ENCODE measurements around the gene RNLS. TPM values are rescaled to one million over a fixed set of nuclear protein-coding genes. Genes with fewer than 3 reads are reported as not detected.

Gene RNLS
- polyA plus RNA-seq, 3 donors: 3.3 to 3.9 (median 3.7) TPM

GRCh38 chr10:88293651-88294230 lies 289.4 kb downstream of the RNLS start:
- Histone ChIP-seq H3K4me3 (replicated peaks in 1 of 3; ENCODE audit: low read depth in 2 of 3, low read length in 3 of 3) (no peak overlapping the region), H3K9me3 (replicated peaks in 1 of 2; ENCODE audit: control insufficient read depth in 1 of 2, insufficient read depth in 1 of 2, low read length in 2 of 2) (no peaks in the 10 kb centered on the region), H2AFZ (ENCODE audit: insufficient read depth, low read depth, low read length, poor library complexity, severe bottlenecking) (no peak overlapping the region), H4K20me1 (ENCODE audit: insufficient read depth, low read length) (no peaks in the 10 kb centered on the region), H3K4me2 (replicated peaks; ENCODE audit: extremely low read depth, low read length, poor library complexity, severe bottlenecking) (no peak overlapping the region), H3K27me3 (ENCODE audit: control insufficient read depth in 2 of 2, insufficient read depth in 2 of 2, low read length in 2 of 2) (no peaks in the 10 kb centered on the region), H3K27ac (ENCODE audit: low read depth in 1 of 2, low read length in 2 of 2) (no peak overlapping the region), H3K9ac (ENCODE audit: insufficient read depth, low read length, poor library complexity, severe bottlenecking) (no peak overlapping the region), H3K36me3 (replicated peaks in 1 of 2; ENCODE audit: control insufficient read depth in 1 of 2, insufficient read depth in 2 of 2, low read length in 2 of 2) (no peaks in the 10 kb centered on the region), H3K4me1 (ENCODE audit: control insufficient read depth in 1 of 2, insufficient read depth in 2 of 2, low read length in 2 of 2) (peaks cover 0 to 5% of the 10 kb centered on the region in 2 donors), H3K79me2 (ENCODE audit: insufficient read depth, low read length) (no peaks in the 10 kb centered on the region)
- Mint-ChIP-seq H3K36me3 (no peaks in the 10 kb centered on the region), H3K4me1 (peaks cover 5% of the 10 kb centered on the region), H3K4me3 (no peak overlapping the region), H3K9me3 (peaks cover 0 to 2% (median 0%) of the 10 kb centered on the region in 7 donors), H3K27me3 (ENCODE audit: low read depth in 3 of 3) (no peaks in the 10 kb centered on the region), H3K27ac (no peak overlapping the region)
- DNase-seq: no peak
- WGBS (ENCODE audit: insufficient coverage): no CpG with 5 or more reads among the region's 3 CpGs
- TF ChIP-seq, protein P1, sequence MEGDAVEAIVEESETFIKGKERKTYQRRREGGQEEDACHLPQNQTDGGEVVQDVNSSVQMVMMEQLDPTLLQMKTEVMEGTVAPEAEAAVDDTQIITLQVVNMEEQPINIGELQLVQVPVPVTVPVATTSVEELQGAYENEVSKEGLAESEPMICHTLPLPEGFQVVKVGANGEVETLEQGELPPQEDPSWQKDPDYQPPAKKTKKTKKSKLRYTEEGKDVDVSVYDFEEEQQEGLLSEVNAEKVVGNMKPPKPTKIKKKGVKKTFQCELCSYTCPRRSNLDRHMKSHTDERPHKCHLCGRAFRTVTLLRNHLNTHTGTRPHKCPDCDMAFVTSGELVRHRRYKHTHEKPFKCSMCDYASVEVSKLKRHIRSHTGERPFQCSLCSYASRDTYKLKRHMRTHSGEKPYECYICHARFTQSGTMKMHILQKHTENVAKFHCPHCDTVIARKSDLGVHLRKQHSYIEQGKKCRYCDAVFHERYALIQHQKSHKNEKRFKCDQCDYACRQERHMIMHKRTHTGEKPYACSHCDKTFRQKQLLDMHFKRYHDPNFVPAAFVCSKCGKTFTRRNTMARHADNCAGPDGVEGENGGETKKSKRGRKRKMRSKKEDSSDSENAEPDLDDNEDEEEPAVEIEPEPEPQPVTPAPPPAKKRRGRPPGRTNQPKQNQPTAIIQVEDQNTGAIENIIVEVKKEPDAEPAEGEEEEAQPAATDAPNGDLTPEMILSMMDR (IDR thresholded peaks at IDR 0.05): no peak
- intact Hi-C loops (cut with micrococcal nuclease): no loop called here

DNA sequence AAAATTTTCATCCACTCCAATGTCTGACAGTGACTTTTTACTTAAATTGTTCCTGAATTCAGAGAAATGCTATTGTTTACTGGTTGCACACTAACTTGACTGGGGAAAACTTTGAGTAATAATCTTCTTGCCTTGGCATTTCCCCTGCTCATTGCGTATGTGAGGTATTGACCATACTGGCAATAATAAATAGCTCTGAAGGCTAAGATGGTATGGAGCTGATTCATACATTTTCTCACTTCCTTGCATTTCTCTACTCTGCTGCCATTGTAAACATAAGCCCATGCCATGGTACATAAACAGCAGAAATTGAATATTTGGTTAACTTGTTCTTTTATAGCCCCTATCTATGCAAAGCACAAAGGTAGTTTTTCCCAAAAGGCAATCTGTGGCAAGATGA lies 290.0 kb downstream of the RNLS start:
- Histone ChIP-seq H3K4me2 (replicated peaks; ENCODE audit: extremely low read depth, low read length, poor library complexity, severe bottlenecking) (no peak overlapping the region), H3K79me2 (ENCODE audit: insufficient read depth, low read length) (no peaks in the 10 kb centered on the region), H3K4me3 (replicated peaks in 1 of 3; ENCODE audit: low read depth in 2 of 3, low read length in 3 of 3) (no peak overlapping the region), H3K27me3 (ENCODE audit: control insufficient read depth in 2 of 2, insufficient read depth in 2 of 2, low read length in 2 of 2) (no peaks in the 10 kb centered on the region), H3K27ac (ENCODE audit: low read depth in 1 of 2, low read length in 2 of 2) (no peak overlapping the region), H2AFZ (ENCODE audit: insufficient read depth, low read depth, low read length, poor library complexity, severe bottlenecking) (no peak overlapping the region), H4K20me1 (ENCODE audit: insufficient read depth, low read length) (no peaks in the 10 kb centered on the region), H3K9ac (ENCODE audit: insufficient read depth, low read length, poor library complexity, severe bottlenecking) (no peak overlapping the region), H3K9me3 (replicated peaks in 1 of 2; ENCODE audit: control insufficient read depth in 1 of 2, insufficient read depth in 1 of 2, low read length in 2 of 2) (no peaks in the 10 kb centered on the region), H3K4me1 (ENCODE audit: control insufficient read depth in 1 of 2, insufficient read depth in 2 of 2, low read length in 2 of 2) (peaks cover 0 to 5% of the 10 kb centered on the region in 2 donors), H3K36me3 (replicated peaks in 1 of 2; ENCODE audit: control insufficient read depth in 1 of 2, insufficient read depth in 2 of 2, low read length in 2 of 2) (no peaks in the 10 kb centered on the region)
- TF ChIP-seq, protein P1 (IDR thresholded peaks at IDR 0.05): no peak
- DNase-seq: no peak
- no peaks in the 10 kb centered on the region for H3K9me3 Mint-ChIP-seq
- 80% methylated on average over 1 of the region's 1 CpG for WGBS (ENCODE audit: insufficient coverage)
- H3K27ac Mint-ChIP-seq: no peak overlapping the region
- H3K4me1 Mint-ChIP-seq: peaks cover 5% of the 10 kb centered on the region
- H3K4me3 Mint-ChIP-seq: no peak overlapping the region
- no peaks in the 10 kb centered on the region for H3K27me3 Mint-ChIP-seq (ENCODE audit: low read depth in 3 of 3)
- intact Hi-C loops (cut with micrococcal nuclease): no loop called here
- no peaks in the 10 kb centered on the region for H3K36me3 Mint-ChIP-seq

Measured in CD14-positive monocyte (primary cell).